ENCODE measurements around the gene RAVER1. TPM values are rescaled to one million over a fixed set of nuclear protein-coding genes. Genes with fewer than 3 reads are reported as not detected.

The RAVER1 gene
- total and polyA plus RNA-seq, 2 donors (not counting 3 experiments of a cell fraction or from before 2014, with no cell fraction given) = 5.2 to 47.6 TPM

DNA sequence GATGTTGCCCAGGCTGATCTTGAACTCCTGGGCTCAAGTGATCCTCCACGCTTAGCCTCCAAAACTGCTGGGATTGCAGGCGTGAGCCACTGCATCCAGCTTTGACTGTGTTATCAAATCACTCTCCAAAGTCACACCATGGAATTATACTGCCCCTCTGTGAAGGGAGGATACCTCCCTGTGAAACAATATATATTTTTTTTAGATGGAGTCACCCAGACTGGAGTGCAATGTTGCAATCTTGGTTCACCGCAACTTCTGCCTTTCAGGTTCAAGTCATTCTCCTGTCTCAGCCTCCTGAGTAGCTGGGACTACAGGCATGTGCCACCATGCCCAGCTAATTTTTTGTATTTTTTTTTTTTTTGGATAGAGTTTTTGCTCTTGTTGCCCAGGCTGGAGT, 39.4 kb upstream of the RAVER1 start:
- H3K9me1 ChIP-seq (replicated peaks; ENCODE audit: control insufficient read depth, extremely low read depth, insufficient read depth, low read length) = no peaks in the 10 kb centered on the region
- no peaks in the 10 kb centered on the region for H3K79me2 ChIP-seq (ENCODE audit: control insufficient read depth, insufficient read depth, low read length)
- dilution Hi-C loops (cut with MboI; ENCODE audit: extremely low pct_ligation_motif_present, low sequenced_read_pairs) = no loop called here
- TF ChIP-seq MYC (IDR thresholded peaks at IDR 0.05; ENCODE audit: low read depth, low read length) (no peak), POLR2A (IDR thresholded peaks at IDR 0.05; ENCODE audit: low read depth, low read length) (no peak), CTCF (IDR thresholded peaks at IDR 0.05; ENCODE audit: extremely low read depth in 1 of 2, insufficient read depth in 1 of 2, low read depth in 1 of 2, low read length in 2 of 2) (no peak), FOS (IDR thresholded peaks at IDR 0.05; ENCODE audit: borderline replicate concordance, insufficient read depth, low read length) (no peak), MAX (IDR thresholded peaks at IDR 0.05; ENCODE audit: insufficient read depth, insufficient read length) (no peak), JUN (IDR thresholded peaks at IDR 0.05; ENCODE audit: borderline replicate concordance, insufficient read depth, insufficient read length, low read depth) (no peak), GATA2 (IDR thresholded peaks at IDR 0.05; ENCODE audit: insufficient read depth, insufficient read length, low read depth, low read length) (no peak), EZH2 (IDR thresholded peaks at IDR 0.05; ENCODE audit: borderline replicate concordance, low read depth, low read length, severe bottlenecking) (no peak), POLR2AphosphoS5 (IDR thresholded peaks at IDR 0.05; ENCODE audit: insufficient read depth, low read depth, low read length) (no peak)
- no peaks in the 10 kb centered on the region for H3K27me3 ChIP-seq (ENCODE audit: control insufficient read depth in 2 of 2, insufficient read depth in 2 of 2, low read length in 2 of 2)
- no peak for FAIRE-seq
- POLR2A ChIA-PET = interaction anchor here (0.7 kb wide), 1 partner anchor 83 kb away, joined by 3 read pairs; no protein-coding TSS in a partner anchor
- no peak overlapping the region for H3K4me2 ChIP-seq (ENCODE audit: insufficient read depth, low read length)
- H3K9me3 ChIP-seq (replicated peaks; ENCODE audit: control insufficient read depth, insufficient read depth, low read length) = no peaks in the 10 kb centered on the region
- no peaks in the 10 kb centered on the region for H4K20me1 ChIP-seq (replicated peaks; ENCODE audit: control insufficient read depth, extremely low read depth, insufficient read depth, low read length)
- CTCF ChIA-PET = interaction anchor here (1.4 to 1.5 kb wide), 2 partner anchors 16 to 114 kb away, joined by 5 to 10 read pairs; no protein-coding TSS in a partner anchor
- no TSS peak for BruUV-seq (replicated peaks)
- H2AFZ ChIP-seq (ENCODE audit: low read depth, low read length) = no peak overlapping the region
- DNase-seq (ENCODE audit: low read depth, low spot score) = no peak
- no peak overlapping the region for H3K4me3 ChIP-seq (replicated peaks in 1 of 3; ENCODE audit: insufficient read depth in 1 of 3, low read depth in 1 of 3, low read length in 3 of 3)
- no peaks in the 10 kb centered on the region for H3K4me1 ChIP-seq (ENCODE audit: control insufficient read depth, extremely low read depth, insufficient read depth, low read length)
- H3K9ac ChIP-seq (replicated peaks; ENCODE audit: extremely low read depth, insufficient read depth, low read length) = no peak overlapping the region
- no peak overlapping the region for H3K27ac ChIP-seq (ENCODE audit: insufficient read depth, low read depth, low read length)
- peaks cover 3 to 15% of the 10 kb centered on the region in 2 experiments for H3K36me3 ChIP-seq (ENCODE audit: control insufficient read depth in 2 of 2, extremely low read depth in 1 of 2, insufficient read depth in 2 of 2, low read length in 2 of 2)
- intact Hi-C loops (cut with micrococcal nuclease) = no loop called here

Data from endothelial cell of umbilical vein (primary cell).